GM12801 (cell line): Measurements from ENCODE around the gene PTPRD.

Source experiments
- CTCF ChIP-seq: IDR thresholded peaks from one replicate; pipeline ENCODE4 v1.5.1; 2011; ENCODE audit warnings: control low read depth; ENCODE audit not compliant: insufficient read length; ENCODE audit errors: extremely low read depth

The PTPRD gene

GRCh38 chr9:8391132-8391531 lies 2221.7 kb downstream of the PTPRD start:
- no peak for TF ChIP-seq CTCF

- TF ChIP-seq CTCF = no peak
Measured at GRCh38 chr9:8390571-8390970, 2222.2 kb downstream of the PTPRD start.

GRCh38 chr9:8389531-8389930 lies 2223.3 kb downstream of the PTPRD start:
- no peak for TF ChIP-seq CTCF

DNA sequence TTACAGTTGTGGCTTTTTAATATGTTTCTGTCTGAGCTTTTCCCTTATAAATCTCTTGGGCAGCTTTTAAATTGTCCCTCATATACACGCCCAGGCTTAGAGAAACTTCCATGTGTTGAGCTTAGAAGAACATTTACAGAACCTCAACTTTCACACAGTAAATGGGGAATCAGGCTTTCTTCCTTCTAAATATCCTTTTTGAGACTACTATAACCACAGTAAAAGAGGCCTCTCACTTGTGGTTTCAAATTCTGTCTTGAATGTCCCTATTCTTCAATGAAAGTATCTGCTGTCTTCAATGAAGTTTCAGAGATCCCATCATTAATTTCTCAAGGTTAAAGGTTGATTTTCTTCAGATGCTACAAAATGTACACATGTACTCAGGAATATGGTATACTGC lies 2224.7 kb downstream of the PTPRD start:
- TF ChIP-seq CTCF = no peak

DNA sequence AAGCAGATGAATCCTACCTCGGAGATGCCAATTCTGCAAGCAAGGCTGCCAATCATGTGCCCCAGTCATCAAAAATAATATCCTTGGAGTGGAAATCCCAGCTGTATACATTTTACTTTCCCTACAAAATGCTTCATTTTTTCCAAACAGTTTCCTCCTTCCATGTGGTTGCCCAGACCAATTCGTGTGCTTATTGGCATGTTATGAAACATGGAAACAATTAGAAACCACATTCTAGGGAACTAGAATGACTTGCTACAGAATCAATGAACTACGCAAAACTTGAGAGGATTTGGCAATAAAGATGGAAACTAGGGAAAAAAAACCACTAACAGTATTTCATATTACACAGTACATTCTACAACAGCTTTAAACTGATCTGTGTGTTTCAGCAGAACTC lies 2228.7 kb downstream of the PTPRD start:
- TF ChIP-seq CTCF = no peak

- TF ChIP-seq CTCF = no peak
Measured at GRCh38 chr9:8382777-8383527, 2229.8 kb downstream of the PTPRD start.

GRCh38 chr9:8382266-8382665 lies 2230.5 kb downstream of the PTPRD start:
- no peak for TF ChIP-seq CTCF
